Mesenteric fat pad (tissue), 1 donor: ENCODE results near the gene ERI3. TPM values are rescaled to one million over a fixed set of nuclear protein-coding genes. Genes with fewer than 3 reads are reported as not detected.

ENCODE experiments used
- DNase-seq: peaks from one replicate; pipeline ENCODE4 v3.0.0-alpha.2; 2020; ENCODE audit warnings: low spot score
- total RNA-seq: library from RNA; stranded (reverse); fragmentation: NEBNext Ultra II Directional; extraction: Animal tissue kit (Norgen Biotek cat#: 25700); gene quantifications from one replicate; pipeline ENCODE4 v1.2.1, GENCODE V29; 2021
- donor health status: DM: yes; HTN: yes; CAD: no.

The ERI3 gene
- total RNA-seq, 1 donor from 2014 or later, result 43.6 TPM

DNA sequence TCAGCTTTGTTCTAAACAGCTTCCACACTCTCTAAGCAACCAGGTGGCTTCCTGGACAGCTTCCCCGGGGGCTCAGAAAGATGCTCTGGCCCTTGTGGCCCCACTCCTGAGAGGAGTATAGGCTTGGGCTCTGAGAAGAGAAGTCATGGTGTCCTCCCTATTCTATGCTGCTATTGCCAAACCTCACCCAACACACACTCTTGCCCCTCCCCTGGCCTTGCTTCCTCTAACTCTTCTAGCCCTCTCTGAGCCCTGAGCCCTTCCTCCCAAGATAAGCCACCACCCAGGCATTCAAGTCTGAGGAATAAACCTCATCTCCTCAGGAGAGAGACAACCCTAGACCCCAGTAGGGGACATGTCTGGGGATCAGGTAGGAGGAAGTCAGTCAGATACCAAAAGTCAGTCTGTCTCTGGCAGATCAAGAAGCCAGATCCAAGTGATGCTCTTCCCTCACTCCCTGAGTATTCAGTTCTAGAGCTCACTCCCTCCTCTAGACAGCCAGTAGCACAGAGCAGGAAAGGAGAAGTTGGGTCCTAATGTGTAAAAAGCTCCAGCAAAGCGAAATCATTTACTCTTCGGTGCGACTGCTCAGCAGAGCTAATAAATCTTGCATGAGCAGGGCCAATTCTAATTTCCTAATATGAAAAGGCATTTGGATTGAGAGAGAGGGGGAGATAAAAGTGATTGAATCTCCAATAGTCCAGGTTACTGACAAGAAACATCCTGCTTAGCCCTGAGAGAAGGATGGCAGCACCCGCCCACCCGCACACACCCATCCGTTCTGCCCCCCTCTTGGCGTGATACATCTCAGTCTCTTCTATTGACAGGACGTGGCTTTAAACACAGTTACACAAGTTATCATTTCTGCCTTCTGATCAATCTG, 91.2 kb downstream of the ERI3 start:
- peak; percentile 69 for DNase-seq

DNA sequence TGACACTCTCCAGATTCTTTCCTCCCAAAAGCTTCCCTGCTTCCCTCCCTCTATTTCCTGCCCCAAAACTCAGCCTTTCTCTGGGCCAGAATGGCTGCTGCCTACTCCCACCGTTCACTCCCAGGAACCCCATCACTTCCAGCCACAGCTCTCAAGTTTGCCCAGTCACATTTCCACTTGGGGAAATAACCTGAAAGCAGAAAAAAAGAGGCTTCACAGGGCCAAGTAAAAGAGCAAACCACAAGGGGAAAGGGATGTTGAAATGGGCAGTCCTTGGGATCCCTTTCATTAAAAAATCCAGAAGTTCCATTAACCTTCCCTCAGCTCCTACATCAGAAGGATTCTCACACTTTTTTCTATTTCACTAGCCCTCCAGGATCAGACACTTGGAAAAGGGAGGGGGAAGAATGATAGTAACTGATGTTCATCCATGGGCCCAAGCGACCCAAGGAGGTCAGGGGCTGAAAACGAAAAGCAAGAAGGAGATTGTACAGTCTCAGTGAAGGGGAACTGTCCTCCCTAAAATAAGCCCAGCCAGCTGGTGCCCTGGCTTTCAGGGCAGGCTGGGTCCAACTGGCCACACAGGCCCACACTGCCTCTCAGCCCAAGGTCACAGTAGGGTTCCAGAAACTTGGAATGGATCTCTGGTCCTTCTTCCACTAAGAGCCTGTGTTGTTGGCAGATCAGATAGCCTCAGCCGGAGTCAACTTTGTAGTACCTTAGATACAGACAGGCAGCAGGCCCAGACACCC, 92.1 kb downstream of the ERI3 start:
- DNase-seq, result peak; percentile 55

DNA sequence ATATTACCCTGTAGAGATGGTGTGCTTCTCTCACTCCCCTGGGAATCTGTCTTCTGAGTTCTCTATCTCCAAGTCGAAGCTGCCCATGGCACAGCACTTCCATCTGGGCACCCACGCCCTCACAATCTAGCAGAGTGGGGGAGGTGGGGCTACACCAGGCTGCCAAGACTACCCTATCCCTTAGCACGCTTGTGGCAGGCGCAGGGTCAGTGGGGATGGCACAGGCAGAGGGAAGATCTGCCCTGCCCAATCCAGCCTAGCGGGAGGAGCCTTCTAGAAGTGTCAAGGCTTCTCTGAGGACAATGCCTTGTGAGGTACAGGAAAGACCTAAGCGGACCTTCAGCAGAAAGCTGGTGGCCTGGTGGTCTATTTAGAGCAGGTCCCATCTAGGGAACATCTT, 92.6 kb downstream of the ERI3 start:
- peak; percentile 20 for DNase-seq

DNA sequence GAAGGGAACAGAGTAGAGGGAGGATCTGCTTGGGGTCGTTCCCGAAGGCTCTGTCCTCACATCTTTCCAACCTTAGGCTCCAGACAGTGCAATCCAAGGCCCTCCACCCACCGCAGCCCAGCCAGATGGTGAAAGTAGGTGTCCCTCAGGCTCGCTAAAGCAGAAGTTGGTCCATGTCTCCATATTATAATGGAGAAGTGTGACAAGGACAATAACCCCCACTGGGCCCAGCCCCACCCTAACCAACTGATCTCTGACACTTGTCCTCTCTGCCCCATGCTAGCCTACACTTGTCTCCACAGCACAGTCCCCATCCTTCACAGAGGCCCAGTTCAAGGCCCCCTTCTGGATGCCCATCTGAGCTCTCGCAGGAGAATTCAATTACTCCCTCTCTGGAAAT, 93.1 kb downstream of the ERI3 start:
- peak; percentile 30 for DNase-seq

DNA sequence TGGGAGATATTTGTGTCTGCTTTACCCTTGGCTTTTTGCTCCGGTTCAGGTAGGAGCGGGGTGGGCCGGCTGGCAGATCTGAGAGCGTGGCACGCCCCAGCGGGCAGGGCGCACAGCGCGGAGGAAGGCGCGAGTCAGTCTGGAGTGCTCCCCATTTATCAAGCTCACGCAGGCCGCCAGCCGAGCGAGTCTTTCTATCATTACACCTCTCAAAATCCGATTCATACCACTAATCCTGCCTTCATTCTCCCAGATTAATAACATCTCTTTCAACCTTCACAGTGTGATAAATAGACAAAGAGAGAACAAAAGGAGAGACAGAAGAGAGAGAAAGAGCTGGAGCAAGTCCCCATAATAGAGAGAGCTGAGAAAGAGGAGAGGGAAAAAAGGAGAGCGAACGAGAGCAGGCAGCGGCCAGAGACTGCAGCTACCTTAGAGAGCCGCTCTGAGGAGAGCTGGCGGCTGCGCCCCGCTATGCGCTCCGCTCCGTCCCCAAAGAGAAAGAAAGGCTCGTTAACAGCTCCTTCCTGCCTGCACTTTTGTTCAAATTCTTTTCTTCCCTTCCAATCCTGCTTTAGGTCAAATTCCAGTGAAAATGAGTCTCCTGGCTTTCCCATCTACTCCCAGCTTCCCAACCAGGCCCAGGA, 93.8 kb downstream of the ERI3 start:
- peak; percentile 77 for DNase-seq

DNA sequence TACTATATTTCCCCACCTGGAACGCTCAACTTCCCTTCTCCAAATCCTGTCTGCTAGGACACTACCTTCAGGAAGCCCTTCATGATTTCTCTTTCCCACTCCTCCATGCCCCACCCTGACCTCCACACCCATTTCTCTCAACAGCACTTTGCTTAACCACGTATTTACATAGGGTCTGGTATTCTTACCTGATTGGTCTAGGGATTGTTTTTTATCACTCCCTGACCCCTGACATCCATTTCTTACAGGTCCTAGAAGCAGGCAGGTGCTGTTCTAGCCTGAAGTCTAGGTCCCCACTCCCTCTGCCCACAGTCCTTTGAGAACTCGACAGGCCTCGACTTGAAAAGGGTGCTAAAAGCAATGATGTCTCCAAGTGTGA, 94.3 kb downstream of the ERI3 start:
- no peak for DNase-seq

DNA sequence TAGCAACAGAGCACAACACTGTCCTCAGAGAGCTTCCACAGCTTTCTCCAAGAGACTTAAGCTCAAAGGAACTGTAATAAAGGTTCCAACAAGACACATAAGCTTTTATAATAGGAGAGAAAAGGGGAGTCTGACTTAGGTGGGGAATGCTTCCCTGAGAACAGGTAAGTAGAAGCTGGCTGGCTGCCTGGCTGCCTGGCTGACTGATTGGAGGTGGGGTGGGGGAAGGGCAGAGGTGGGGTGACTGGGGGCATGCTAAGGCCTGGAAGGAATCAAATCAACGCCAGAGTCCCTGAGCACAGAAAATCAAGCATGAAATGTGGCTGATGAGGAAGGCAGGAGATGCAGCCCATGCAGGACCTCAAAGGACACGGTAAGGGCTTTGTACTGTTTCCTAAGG, 96.0 kb downstream of the ERI3 start:
- no peak for DNase-seq

DNA sequence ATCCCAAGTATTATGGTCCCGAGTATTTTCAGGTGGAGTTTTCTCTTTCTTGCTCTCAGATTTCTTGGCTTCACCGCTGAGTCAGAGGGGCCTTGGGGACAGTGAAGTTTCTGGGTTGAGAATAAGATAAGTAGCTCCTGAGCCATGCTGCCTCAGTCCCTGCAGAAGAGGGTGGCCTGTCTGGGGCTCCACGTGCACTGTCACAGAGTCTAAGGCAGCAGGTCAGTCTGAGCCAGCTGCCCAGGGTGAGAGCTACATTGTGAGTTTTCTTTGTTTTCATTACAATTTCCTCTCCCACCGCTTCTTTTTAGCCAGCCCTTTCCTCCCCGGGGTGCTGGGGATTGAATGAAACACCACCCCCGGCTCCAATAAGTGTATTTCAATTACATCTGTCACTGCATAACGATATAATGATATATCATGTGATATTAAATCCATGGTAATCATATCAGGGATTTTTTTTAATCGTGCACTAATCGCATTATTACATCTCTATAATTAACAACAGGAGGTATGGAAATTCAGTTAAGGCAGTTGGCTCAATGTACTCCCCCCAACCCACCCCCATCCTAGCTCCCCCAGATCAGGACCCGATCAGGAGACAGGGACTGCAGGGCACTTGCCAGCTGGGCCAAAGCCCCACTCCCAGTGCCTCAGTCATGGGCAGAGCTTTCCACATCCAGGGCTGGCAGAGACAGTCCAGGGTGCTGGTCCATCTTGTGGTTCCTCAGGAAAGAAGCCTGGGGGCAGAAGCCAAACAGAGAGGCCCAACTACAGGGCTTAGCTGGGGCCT, 98.1 kb downstream of the ERI3 start:
- peak; percentile 53 for DNase-seq

DNA sequence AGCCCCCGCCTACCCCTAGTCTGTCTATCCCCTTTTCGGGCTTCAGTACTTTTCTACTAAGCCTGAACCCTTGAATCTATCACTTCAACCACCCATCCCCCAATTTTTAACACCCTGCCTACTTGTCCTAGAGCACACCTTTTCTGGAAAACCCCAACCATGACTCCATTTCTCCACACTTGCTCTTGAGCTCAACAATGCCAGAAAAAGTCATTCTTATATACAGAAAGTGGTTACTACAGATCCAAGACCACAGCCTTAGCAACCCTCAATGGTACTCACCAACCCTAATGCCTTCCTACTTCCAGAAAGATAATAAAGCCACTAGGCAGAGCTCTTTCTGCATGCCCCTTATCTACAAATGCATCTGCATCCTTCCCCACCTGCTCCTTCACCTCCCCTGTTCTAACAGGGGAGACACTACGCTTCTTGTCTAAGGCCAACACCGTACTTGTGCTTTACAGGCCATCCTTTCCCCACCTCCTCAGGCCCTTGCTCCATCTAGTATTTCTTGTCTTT, 100.6 kb downstream of the ERI3 start:
- DNase-seq, result no peak

DNA sequence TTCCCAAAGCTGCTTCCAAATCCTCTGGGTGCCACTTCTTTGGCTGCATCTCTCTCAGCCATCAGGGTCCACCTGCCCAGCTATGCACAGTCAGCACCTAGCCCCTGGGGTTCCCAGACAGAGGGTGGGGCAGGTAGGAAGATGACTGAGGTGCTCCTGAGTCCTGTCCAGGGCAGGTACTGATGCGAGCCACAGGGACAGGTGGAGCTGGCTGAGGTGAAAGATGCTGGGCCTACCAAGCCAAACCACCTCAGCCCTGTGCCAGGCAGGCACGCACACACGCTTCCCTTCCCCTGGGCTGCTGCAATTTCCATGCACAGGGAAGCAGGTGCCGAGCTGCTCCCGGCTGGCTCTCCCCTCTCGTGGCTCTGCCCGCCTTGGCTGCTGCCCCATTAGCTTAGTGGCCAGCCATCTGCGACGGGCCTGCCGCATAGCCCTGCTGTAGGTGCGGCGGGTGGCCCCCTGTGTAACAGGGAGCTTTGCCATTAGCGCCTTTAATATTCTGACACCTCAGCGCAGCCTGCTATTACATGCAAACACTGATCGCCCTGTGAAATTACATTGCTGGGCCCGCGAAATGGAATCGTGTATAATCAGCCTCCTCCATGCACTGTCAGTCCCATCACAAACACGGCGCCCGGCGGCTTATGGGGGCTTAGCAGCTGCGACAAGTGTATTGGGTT, 102.9 kb downstream of the ERI3 start:
- DNase-seq, result no peak

DNA sequence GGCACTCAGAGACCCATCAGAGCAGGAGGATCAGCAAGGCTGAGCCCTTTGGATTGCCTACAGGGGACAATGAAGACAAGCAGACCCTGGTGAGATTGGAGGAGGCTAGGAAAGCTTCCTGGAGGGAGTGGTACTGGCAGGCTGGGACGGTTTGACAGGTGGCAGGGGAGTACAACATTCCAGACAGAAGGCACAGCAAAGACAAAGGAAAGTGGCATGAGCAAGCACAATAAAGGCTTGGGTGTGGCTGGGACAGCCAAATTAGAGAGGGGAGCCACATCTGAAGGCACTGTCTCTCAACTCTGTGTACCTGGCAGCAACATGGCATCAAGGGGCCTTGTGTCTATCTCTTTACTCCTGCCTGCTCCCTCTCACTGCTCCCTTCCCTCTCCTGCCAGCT, 103.6 kb downstream of the ERI3 start:
- no peak for DNase-seq

DNA sequence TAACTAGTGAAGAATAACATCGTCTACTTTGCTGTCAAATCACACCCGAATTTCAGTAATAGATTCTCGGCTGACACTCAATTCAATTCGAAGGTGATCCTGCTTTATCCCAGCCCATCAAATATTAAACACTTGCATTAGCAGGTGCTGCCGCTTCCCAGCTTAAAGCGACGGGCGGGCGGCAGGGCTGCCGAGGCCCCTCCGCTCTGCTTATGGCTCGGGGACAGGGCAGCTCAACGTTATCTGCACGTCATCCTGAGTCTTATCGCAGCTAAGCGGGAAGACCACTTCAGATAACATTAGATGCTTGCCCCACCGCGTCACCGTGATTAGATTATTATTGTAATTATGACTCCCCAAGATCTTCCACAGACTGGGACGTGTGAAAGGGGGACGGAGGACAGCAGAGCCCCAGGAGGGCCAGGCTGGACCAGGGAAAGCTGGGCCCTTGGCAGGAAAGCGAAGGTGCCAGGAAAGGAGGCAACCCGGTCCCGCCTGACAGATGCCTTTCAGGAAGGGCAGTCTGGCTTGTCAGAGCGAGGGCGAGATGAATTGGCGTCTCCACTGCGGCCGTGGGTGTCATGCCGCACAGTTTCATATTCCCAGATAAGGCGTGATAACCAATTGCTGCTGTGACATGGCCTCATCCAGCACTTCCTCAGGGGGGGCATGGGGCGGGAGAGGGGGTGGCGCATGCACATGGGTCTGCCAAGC, 104.8 kb downstream of the ERI3 start:
- no peak for DNase-seq

DNA sequence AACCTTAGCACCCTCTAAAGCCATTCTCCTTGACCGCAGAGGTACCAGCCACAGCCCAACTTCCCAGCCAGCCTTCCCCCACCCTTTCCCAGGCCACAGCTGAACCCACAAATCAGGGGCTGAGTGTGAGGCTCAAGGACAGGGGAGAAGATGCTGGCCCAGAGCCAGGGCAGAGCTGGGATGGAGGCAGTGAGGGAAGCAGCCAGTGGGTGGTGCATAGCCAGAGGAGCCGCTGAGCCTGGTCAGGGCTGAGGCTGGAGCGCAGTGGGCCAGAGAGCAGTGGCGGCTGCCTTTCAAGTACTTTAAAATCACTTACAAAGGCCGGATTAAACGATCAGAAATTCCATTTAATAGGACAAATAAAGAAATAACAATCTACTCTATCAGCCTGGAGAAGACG, 105.5 kb downstream of the ERI3 start:
- no peak for DNase-seq

DNA sequence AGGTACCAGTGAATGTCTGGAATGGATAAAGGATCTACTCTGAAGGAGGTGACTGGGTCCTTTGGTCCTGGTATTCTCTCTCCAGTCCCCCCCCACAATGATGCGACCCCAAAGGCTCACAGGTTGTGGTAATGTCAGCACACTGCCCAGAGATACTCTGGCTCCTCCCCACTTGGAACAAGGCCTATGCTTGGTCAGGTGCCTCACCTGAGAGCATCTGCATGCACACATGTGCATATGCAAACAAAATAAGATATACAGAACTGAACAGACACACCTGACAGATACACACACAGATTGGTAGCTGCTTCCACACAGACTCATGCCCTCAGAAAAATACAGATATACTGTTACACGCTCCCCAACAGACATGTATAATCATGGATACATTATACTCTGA, 108.3 kb downstream of the ERI3 start:
- DNase-seq, result no peak

DNA sequence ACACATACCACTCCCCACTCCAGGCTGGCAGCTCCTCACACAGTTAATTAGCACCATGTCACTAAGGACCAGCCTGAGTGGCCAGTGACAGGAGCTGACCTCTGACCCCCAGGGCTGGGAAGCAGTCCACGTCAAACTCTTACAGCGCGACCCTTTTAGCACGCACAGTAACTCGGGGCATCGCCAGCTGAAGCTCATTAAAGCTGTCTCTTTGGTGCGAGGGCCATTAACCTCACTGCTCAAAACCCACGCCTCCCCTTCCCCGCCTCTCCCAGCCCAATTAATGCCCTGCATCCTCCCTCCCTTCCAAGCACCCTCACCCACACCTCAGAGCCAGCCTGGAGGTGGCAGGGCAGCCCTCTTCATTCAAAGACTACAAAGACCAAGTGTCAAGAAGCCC, 110.1 kb downstream of the ERI3 start:
- DNase-seq, result no peak

DNA sequence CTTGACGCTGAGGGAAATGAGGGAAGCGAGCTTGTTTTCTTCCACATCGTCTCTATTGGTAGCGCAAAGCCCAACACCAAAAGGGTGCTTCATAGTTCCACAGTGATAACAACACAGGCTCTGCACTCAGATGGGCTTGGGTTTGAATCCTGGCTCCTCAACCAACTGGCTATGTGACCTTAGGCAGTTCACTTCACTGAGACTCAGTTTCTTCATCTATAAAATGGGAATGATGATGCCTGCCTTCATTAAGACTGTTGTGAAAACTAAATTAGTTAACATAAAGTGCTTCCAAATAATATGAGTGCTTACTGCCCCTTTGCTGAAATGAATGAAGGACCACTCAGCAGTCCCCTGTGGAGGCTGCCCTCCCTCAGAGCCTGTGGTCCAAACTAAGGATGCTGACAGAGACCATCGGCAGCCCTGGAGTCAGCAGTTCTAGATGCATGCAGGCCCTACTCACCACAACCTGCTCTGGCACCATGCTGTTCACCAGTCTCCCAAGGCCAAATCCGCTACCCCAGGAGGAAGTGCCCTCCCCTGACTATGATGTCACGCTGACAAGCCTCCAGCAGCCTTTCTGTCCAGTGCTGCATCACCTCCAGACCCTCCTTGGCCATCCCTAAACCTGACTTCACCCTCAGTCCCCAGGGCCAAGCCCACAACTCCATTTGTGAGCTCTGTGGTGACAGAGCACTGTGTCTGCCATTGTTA, 111.1 kb downstream of the ERI3 start:
- DNase-seq, result no peak

DNA sequence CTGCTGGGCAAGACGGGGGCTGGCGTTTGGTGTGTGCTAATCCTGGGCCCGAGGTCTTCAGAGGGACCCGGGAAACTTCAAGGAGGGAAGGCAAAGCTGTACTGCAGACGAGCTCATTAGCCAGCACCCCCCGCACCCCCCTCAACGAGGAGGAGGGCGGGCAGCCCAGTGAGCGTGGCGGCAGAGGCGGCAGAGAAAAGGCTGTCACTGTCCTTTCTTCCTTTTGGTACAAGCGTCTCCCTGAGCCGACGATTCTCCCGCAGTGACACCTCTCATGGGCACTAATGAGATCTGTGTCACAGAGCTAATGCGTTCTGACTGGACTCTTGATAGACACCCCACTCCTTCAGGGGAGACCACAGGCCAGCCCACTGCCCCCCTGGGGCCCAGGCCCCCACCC, 112.3 kb downstream of the ERI3 start:
- no peak for DNase-seq

DNA sequence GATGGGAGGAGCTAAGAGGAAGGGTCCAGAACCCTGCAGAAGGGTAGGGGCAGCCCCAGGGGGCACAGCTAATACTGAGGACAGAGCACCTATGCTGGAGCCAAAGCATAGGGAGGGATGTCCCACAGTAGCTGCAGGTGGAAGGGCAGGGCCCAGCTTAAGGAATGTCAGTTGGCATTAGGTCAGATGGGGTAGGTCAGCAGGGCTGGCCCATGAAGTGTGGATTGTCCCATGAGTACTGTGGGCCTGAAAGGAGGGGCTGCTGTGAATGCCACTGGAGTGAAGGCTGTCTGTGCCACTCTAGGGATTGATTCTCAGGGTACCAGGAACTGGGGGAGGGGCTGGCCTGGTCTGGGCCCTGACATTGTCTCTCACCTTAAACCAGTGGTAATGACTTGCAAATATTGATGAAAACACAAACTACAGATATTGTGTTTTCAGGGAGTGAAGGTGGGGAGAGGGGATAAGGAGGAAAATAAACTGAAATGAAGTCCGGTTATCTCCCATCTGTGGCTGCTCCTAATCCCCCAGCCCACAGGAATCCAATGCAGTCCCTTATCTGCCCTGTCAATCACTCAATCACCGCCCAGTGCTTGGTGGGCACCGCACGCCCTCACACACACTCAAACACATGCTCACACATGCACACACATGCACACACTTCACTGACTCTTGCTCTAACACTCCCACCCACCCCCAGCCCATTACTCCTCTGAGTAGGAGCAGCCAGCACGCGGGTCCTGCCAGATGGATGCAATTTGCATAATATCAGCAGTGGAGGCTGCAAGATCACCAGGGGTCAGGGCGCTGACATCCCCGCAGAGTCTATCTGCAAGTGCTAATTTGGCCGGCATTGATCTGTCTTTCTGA, 114.0 kb downstream of the ERI3 start:
- no peak for DNase-seq
